Muscle layer of duodenum (tissue), 2 donors: Measurements from ENCODE around the gene CAPZA2.

Source experiments
- H3K27ac ChIP-seq: one replicate; pipeline ENCODE4 v1.7.0; 2013; ENCODE audit warnings: mild to moderate bottlenecking, low read length
- H3K27me3 ChIP-seq: one replicate; pipeline ENCODE4 v1.7.0; 2013; ENCODE audit warnings: low read depth, mild to moderate bottlenecking, control low read depth, low read length
- H3K36me3 ChIP-seq, 2 donors: one replicate each; pipeline ENCODE4 v1.7.0; 2013; ENCODE audit warnings: low read length in 2 of 2, control low read depth in 1 of 2, mild to moderate bottlenecking in 1 of 2; ENCODE audit not compliant: insufficient read depth in 2 of 2, control insufficient read depth in 1 of 2
- H3K4me1 ChIP-seq, 2 donors: one replicate each; pipeline ENCODE4 v1.7.0; 2013; ENCODE audit warnings: low read length in 2 of 2, mild to moderate bottlenecking in 2 of 2, control low read depth in 1 of 2, moderate library complexity in 1 of 2; ENCODE audit not compliant: insufficient read depth in 2 of 2, control insufficient read depth in 1 of 2
- H3K4me3 ChIP-seq, 2 donors: one replicate each; pipeline ENCODE4 v1.7.0; 2013; ENCODE audit warnings: low read length in 2 of 2, low read depth in 1 of 2, mild to moderate bottlenecking in 1 of 2
- H3K9me3 ChIP-seq, 2 donors: one replicate each; pipeline ENCODE4 v1.7.0; 2013; ENCODE audit warnings: low read length in 2 of 2, control low read depth in 1 of 2, mild to moderate bottlenecking in 1 of 2; ENCODE audit not compliant: control insufficient read depth in 1 of 2
- donor health status: healthy.

The CAPZA2 gene

GRCh38 chr7:116942504-116942903, 80.1 kb downstream of the CAPZA2 start:
- Histone ChIP-seq H3K36me3 (no peaks in the 10 kb centered on the region), H3K27ac (no peak overlapping the region), H3K27me3 (no peaks in the 10 kb centered on the region), H3K4me3 (no peak overlapping the region), H3K4me1 (no peaks in the 10 kb centered on the region), H3K9me3 (no peaks in the 10 kb centered on the region)

- Histone ChIP-seq H3K4me1 (no peaks in the 10 kb centered on the region), H3K27me3 (no peaks in the 10 kb centered on the region), H3K4me3 (no peak overlapping the region), H3K27ac (no peak overlapping the region), H3K9me3 (no peaks in the 10 kb centered on the region), H3K36me3 (no peaks in the 10 kb centered on the region)
Measured at GRCh38 chr7:116948934-116949333, 86.5 kb downstream of the CAPZA2 start.

- no peak overlapping the region for H3K27ac ChIP-seq
- no peak overlapping the region for H3K4me3 ChIP-seq
- no peaks in the 10 kb centered on the region for H3K27me3 ChIP-seq
- no peaks in the 10 kb centered on the region for H3K36me3 ChIP-seq
- peaks cover 5% of the 10 kb centered on the region in 2 donors for H3K4me1 ChIP-seq
- no peaks in the 10 kb centered on the region for H3K9me3 ChIP-seq
Measured at GRCh38 chr7:116949941-116950801, 87.8 kb downstream of the CAPZA2 start.

GRCh38 chr7:116950889-116951351, 88.5 kb downstream of the CAPZA2 start:
- Histone ChIP-seq H3K27me3 (no peaks in the 10 kb centered on the region), H3K36me3 (no peaks in the 10 kb centered on the region), H3K9me3 (no peaks in the 10 kb centered on the region), H3K4me1 (peaks cover 5 to 12% of the 10 kb centered on the region in 2 donors), H3K4me3 (no peak overlapping the region), H3K27ac (no peak overlapping the region)

GRCh38 chr7:116951366-116952292, 89.2 kb downstream of the CAPZA2 start:
- H3K4me3 ChIP-seq, result no peak overlapping the region
- H3K27me3 ChIP-seq, result no peaks in the 10 kb centered on the region
- H3K36me3 ChIP-seq, result no peaks in the 10 kb centered on the region
- peaks cover 10 to 13% of the 10 kb centered on the region in 2 donors for H3K4me1 ChIP-seq
- H3K9me3 ChIP-seq, result no peaks in the 10 kb centered on the region
- H3K27ac ChIP-seq, result no peak overlapping the region

GRCh38 chr7:116952635-116953371, 90.4 kb downstream of the CAPZA2 start:
- Histone ChIP-seq H3K27ac (peak overlapping the region; percentile 85), H3K4me3 (peak overlapping the region; percentile 65 to 80), H3K9me3 (no peaks in the 10 kb centered on the region)

GRCh38 chr7:116953372-116953905, 91.1 kb downstream of the CAPZA2 start, which contains the start of gene ST7:
Gene ST7 (plus strand): TSS chr7:116953501. CDS start chr7:116953541, 40 bp downstream.
- Histone ChIP-seq H3K4me1 (peaks cover 10 to 13% of the 10 kb centered on the region in 2 donors), H3K27ac (peak within 1 kb of the TSS; percentile 92), H3K27me3 (no peaks in the 10 kb centered on the region), H3K4me3 (peak within 1 kb of the TSS; percentile 72 to 95), H3K36me3 (no peaks in the 10 kb centered on the region), H3K9me3 (no peaks in the 10 kb centered on the region)

More at GRCh38 chr7:116952635-116953371, 90.4 kb downstream of the CAPZA2 start:
- no peaks in the 10 kb centered on the region for H3K36me3 ChIP-seq
- H3K4me1 ChIP-seq, result peaks cover 10 to 13% of the 10 kb centered on the region in 2 donors
- H3K27me3 ChIP-seq, result no peaks in the 10 kb centered on the region

GRCh38 chr7:116953906-116954838, 91.8 kb downstream of the CAPZA2 start:
- no peaks in the 10 kb centered on the region for H3K9me3 ChIP-seq

GRCh38 chr7:116955340-116955739, 93.0 kb downstream of the CAPZA2 start:
- Histone ChIP-seq H3K4me1 (peaks cover 10 to 13% of the 10 kb centered on the region in 2 donors), H3K4me3 (peak overlapping the region; percentile 72 to 95), H3K36me3 (no peaks in the 10 kb centered on the region), H3K9me3 (no peaks in the 10 kb centered on the region), H3K27ac (no peak overlapping the region), H3K27me3 (no peaks in the 10 kb centered on the region)

More at GRCh38 chr7:116953906-116954838, 91.8 kb downstream of the CAPZA2 start:
- Histone ChIP-seq H3K27ac (peak overlapping the region; percentile 92), H3K36me3 (no peaks in the 10 kb centered on the region), H3K4me3 (peak overlapping the region; percentile 72 to 95), H3K4me1 (peaks cover 10 to 13% of the 10 kb centered on the region in 2 donors), H3K27me3 (no peaks in the 10 kb centered on the region)
